Muscle layer of duodenum (tissue), 2 donors: ENCODE results near the gene NINJ2.
A peak's percentile ranks its signal among the peaks of the same experiment; 100 is the strongest.

Source experiments
- H3K27ac ChIP-seq: one replicate; pipeline ENCODE4 v1.7.0; 2013; ENCODE audit warnings: mild to moderate bottlenecking, low read length
- H3K27me3 ChIP-seq: one replicate; pipeline ENCODE4 v1.7.0; 2013; ENCODE audit warnings: low read depth, mild to moderate bottlenecking, control low read depth, low read length
- H3K36me3 ChIP-seq, 2 donors: one replicate each; pipeline ENCODE4 v1.7.0; 2013; ENCODE audit warnings: low read length in 2 of 2, control low read depth in 1 of 2, mild to moderate bottlenecking in 1 of 2; ENCODE audit not compliant: insufficient read depth in 2 of 2, control insufficient read depth in 1 of 2
- H3K4me1 ChIP-seq, 2 donors: one replicate each; pipeline ENCODE4 v1.7.0; 2013; ENCODE audit warnings: low read length in 2 of 2, mild to moderate bottlenecking in 2 of 2, control low read depth in 1 of 2, moderate library complexity in 1 of 2; ENCODE audit not compliant: insufficient read depth in 2 of 2, control insufficient read depth in 1 of 2
- H3K4me3 ChIP-seq, 2 donors: one replicate each; pipeline ENCODE4 v1.7.0; 2013; ENCODE audit warnings: low read length in 2 of 2, low read depth in 1 of 2, mild to moderate bottlenecking in 1 of 2
- H3K9me3 ChIP-seq, 2 donors: one replicate each; pipeline ENCODE4 v1.7.0; 2013; ENCODE audit warnings: low read length in 2 of 2, control low read depth in 1 of 2, mild to moderate bottlenecking in 1 of 2; ENCODE audit not compliant: control insufficient read depth in 1 of 2
- donor health status: healthy.

The NINJ2 gene

GRCh38 chr12:570921-571794, 92.1 kb downstream of the NINJ2 start:
- peaks cover 0 to 7% of the 10 kb centered on the region in 2 donors for H3K36me3 ChIP-seq
- H3K4me1 ChIP-seq, result peaks cover 0 to 36% of the 10 kb centered on the region in 2 donors
- peak overlapping the region; percentile 70 to 75 for H3K4me3 ChIP-seq
- peak overlapping the region; percentile 83 for H3K27ac ChIP-seq
- H3K9me3 ChIP-seq, result no peaks in the 10 kb centered on the region
- no peaks in the 10 kb centered on the region for H3K27me3 ChIP-seq

GRCh38 chr12:570435-570920, 92.8 kb downstream of the NINJ2 start:
- H3K4me3 ChIP-seq, result peak overlapping the region; percentile 70 to 75
- peaks cover 0 to 29% of the 10 kb centered on the region in 2 donors for H3K4me1 ChIP-seq

GRCh38 chr12:569803-570434, 93.3 kb downstream of the NINJ2 start:
- Histone ChIP-seq H3K27me3 (no peaks in the 10 kb centered on the region), H3K36me3 (peaks cover 0 to 7% of the 10 kb centered on the region in 2 donors), H3K27ac (peak overlapping the region; percentile 83), H3K9me3 (no peaks in the 10 kb centered on the region), H3K4me3 (peak overlapping the region; percentile 70 to 75), H3K4me1 (peaks cover 0 to 26% of the 10 kb centered on the region in 2 donors)

More at GRCh38 chr12:570435-570920, 92.8 kb downstream of the NINJ2 start:
- no peaks in the 10 kb centered on the region for H3K27me3 ChIP-seq
- no peaks in the 10 kb centered on the region for H3K9me3 ChIP-seq
- peak overlapping the region; percentile 83 for H3K27ac ChIP-seq
- peaks cover 0 to 7% of the 10 kb centered on the region in 2 donors for H3K36me3 ChIP-seq

GRCh38 chr12:569091-569676, 94.1 kb downstream of the NINJ2 start:
- H3K4me3 ChIP-seq, result peak overlapping the region; percentile 70 to 75
- H3K27me3 ChIP-seq, result no peaks in the 10 kb centered on the region
- H3K4me1 ChIP-seq, result peaks cover 0 to 26% of the 10 kb centered on the region in 2 donors
- no peak overlapping the region for H3K27ac ChIP-seq
- peaks cover 0 to 7% of the 10 kb centered on the region in 2 donors for H3K36me3 ChIP-seq
- H3K9me3 ChIP-seq, result no peaks in the 10 kb centered on the region

GRCh38 chr12:568486-568885, 94.8 kb downstream of the NINJ2 start:
- no peaks in the 10 kb centered on the region for H3K9me3 ChIP-seq
- H3K36me3 ChIP-seq, result peaks cover 0 to 7% of the 10 kb centered on the region in 2 donors
- no peaks in the 10 kb centered on the region for H3K27me3 ChIP-seq
- no peak overlapping the region for H3K27ac ChIP-seq
- H3K4me3 ChIP-seq, result no peak overlapping the region
- H3K4me1 ChIP-seq, result peaks cover 0 to 26% of the 10 kb centered on the region in 2 donors

GRCh38 chr12:565589-566105, 97.6 kb downstream of the NINJ2 start:
- H3K27ac ChIP-seq, result no peak overlapping the region
- H3K4me3 ChIP-seq, result no peak overlapping the region
- peaks cover 0 to 13% of the 10 kb centered on the region in 2 donors for H3K4me1 ChIP-seq
- H3K36me3 ChIP-seq, result peaks cover 0 to 1% of the 10 kb centered on the region in 2 donors
- H3K9me3 ChIP-seq, result no peaks in the 10 kb centered on the region
- no peaks in the 10 kb centered on the region for H3K27me3 ChIP-seq

GRCh38 chr12:565161-565560, 98.1 kb downstream of the NINJ2 start:
- no peaks in the 10 kb centered on the region for H3K9me3 ChIP-seq
- peaks cover 0 to 10% of the 10 kb centered on the region in 2 donors for H3K4me1 ChIP-seq
- no peak overlapping the region for H3K27ac ChIP-seq
- no peaks in the 10 kb centered on the region for H3K27me3 ChIP-seq
- H3K4me3 ChIP-seq, result no peak overlapping the region
- H3K36me3 ChIP-seq, result no peaks in the 10 kb centered on the region

- no peaks in the 10 kb centered on the region for H3K4me1 ChIP-seq
- no peak overlapping the region for H3K27ac ChIP-seq
- no peak overlapping the region for H3K4me3 ChIP-seq
- H3K9me3 ChIP-seq, result no peaks in the 10 kb centered on the region
- H3K27me3 ChIP-seq, result no peaks in the 10 kb centered on the region
- no peaks in the 10 kb centered on the region for H3K36me3 ChIP-seq
Measured at GRCh38 chr12:563787-564298, 99.4 kb downstream of the NINJ2 start.

GRCh38 chr12:563250-563781, 99.9 kb downstream of the NINJ2 start:
- Histone ChIP-seq H3K36me3 (no peaks in the 10 kb centered on the region), H3K4me3 (no peak overlapping the region), H3K27ac (no peak overlapping the region), H3K27me3 (no peaks in the 10 kb centered on the region), H3K9me3 (no peaks in the 10 kb centered on the region), H3K4me1 (no peaks in the 10 kb centered on the region)

- Histone ChIP-seq H3K4me3 (no peak overlapping the region), H3K27me3 (no peaks in the 10 kb centered on the region), H3K4me1 (no peaks in the 10 kb centered on the region), H3K9me3 (no peaks in the 10 kb centered on the region), H3K27ac (no peak overlapping the region), H3K36me3 (no peaks in the 10 kb centered on the region)
Measured at GRCh38 chr12:562634-563033, 100.6 kb downstream of the NINJ2 start.
